Brain microvascular endothelial cell (primary cell): ENCODE results near the gene DPP10.

Experiments used
- DNase-seq: peaks from one replicate; pipeline ENCODE4 v3.0.0-alpha.2; 2020
- H3K27ac ChIP-seq: fragments of 250-450 bp; sonication (Bioruptor Pico); 2 replicates; pipeline ENCODE4 v1.5.1; 2020; ENCODE audit warnings: mild to moderate bottlenecking, moderate library complexity
- H3K27me3 ChIP-seq: fragments of 250-450 bp; sonication (Bioruptor Pico); replicated peaks from 2 replicates; pipeline ENCODE4 v1.5.1; 2020; ENCODE audit warnings: mild to moderate bottlenecking
- H3K36me3 ChIP-seq: fragments of 250-450 bp; sonication (Bioruptor Pico); replicated peaks from 2 replicates; pipeline ENCODE4 v1.5.1; 2020; ENCODE audit warnings: mild to moderate bottlenecking
- H3K4me3 ChIP-seq: 2 replicates; pipeline ENCODE4 v1.5.1; 2011; ENCODE audit warnings: low read depth, mild to moderate bottlenecking, control low read depth, low read length, moderate library complexity
- in situ Hi-C: cut with HindIII; loops from 2 replicates; pipeline ENCODE4 v1.10.0; 2017; ENCODE audit warnings: low sequenced_read_pairs, low pct_ligation_motif_present
- TF ChIP-seq, protein P1 (sequence below): IDR thresholded peaks from 2 replicates; pipeline ENCODE4 v1.5.1; 2011; ENCODE audit warnings: low read depth, mild to moderate bottlenecking, moderate library complexity, low read length, control low read depth, inconsistent platforms; ENCODE audit errors: missing control alignments

The DPP10 gene

DNA sequence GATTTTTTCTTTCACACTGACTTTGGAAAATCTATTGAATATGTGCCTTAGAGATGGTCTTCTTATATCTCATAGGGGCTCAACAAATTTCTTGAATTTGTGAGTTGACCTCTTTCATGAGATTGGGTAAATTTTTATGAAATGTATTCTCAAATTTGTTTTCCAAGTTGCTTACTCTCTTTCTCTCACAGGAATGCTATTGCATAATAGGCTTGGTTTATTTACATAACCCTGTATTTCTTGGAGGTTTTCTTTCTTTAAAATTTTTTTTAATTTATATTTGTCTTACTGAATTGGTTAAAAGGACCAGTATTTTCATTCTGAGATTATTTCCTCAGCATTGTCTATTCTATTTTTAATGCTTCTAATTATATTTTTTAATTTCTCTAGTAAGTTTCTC is 917.1 kb downstream of the DPP10 start:
- DNase-seq, result no peak
- in situ Hi-C loops, result no loop called here
- Histone ChIP-seq H3K36me3 (no peaks in the 10 kb centered on the region), H3K4me3 (no peak overlapping the region), H3K27me3 (no peaks in the 10 kb centered on the region), H3K27ac (no peak overlapping the region)
- TF ChIP-seq, protein P1, sequence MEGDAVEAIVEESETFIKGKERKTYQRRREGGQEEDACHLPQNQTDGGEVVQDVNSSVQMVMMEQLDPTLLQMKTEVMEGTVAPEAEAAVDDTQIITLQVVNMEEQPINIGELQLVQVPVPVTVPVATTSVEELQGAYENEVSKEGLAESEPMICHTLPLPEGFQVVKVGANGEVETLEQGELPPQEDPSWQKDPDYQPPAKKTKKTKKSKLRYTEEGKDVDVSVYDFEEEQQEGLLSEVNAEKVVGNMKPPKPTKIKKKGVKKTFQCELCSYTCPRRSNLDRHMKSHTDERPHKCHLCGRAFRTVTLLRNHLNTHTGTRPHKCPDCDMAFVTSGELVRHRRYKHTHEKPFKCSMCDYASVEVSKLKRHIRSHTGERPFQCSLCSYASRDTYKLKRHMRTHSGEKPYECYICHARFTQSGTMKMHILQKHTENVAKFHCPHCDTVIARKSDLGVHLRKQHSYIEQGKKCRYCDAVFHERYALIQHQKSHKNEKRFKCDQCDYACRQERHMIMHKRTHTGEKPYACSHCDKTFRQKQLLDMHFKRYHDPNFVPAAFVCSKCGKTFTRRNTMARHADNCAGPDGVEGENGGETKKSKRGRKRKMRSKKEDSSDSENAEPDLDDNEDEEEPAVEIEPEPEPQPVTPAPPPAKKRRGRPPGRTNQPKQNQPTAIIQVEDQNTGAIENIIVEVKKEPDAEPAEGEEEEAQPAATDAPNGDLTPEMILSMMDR, result no peak

DNA sequence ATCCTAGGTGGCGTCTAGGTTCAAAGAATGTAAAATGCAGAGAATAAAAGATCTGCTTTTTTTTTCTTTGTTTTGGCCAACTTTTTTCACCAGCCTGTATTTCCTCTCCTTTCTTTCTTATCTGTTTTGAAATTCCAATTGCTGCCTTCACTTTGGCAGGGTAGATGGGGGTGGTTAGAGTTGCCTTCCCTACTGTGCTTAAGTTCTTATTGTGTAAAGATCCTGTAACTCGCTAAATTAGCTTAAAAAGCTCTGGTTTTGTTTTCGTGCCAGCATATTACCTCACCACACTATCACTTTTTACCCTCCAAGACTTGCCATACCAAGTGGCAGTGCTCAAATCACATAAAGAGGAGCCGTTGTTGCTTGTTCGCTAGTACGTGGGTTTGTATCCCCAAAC is 921.7 kb downstream of the DPP10 start:
- DNase-seq, result no peak
- H3K27ac ChIP-seq, result no peak overlapping the region
- in situ Hi-C loops, result no loop called here
- no peaks in the 10 kb centered on the region for H3K27me3 ChIP-seq
- TF ChIP-seq, protein P1, result no peak
- no peaks in the 10 kb centered on the region for H3K36me3 ChIP-seq
- no peak overlapping the region for H3K4me3 ChIP-seq

DNA sequence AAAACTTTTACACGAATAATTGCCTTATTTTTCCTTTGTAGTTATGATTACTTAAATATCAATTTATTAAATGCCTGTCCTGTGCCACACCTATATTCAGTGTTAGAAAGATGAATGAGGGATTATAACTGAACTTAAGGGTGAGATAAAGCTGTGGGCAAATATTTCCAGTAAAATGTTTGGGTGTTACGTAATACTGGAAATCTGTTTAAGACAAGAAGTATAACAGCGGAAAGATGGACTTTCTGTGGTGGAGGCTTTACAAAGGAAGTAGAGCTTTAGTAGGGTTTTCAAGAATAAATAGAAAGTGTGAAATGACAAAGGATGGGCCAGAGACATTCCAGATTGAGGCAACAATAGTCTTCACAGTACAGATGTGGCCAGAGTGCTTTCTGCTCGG is 927.0 kb downstream of the DPP10 start:
- in situ Hi-C loops, result no loop called here
- Histone ChIP-seq H3K4me3 (no peak overlapping the region), H3K27me3 (no peaks in the 10 kb centered on the region), H3K27ac (no peak overlapping the region), H3K36me3 (no peaks in the 10 kb centered on the region)
- DNase-seq, result no peak
- TF ChIP-seq, protein P1, result no peak

DNA sequence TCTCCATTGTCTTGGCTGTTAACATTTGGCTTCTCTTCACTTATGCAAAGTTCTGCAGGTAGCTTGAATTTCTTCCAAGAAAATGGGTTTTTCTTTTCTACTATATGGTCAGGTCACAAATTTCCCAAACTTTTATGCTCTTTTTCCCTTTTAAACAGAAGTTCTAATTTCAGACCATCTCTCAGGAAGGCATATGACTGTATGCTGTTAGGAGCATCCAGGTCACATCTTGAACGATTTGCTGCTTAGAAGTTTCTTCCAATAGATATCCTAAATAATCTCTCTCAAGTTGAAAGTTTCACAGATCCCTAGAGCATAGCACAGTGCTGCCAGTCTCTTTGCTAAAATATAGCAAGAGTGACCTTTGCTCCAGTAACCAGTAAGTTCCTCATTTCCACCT is 932.5 kb downstream of the DPP10 start:
- TF ChIP-seq, protein P1, result no peak
- no peaks in the 10 kb centered on the region for H3K27me3 ChIP-seq
- H3K4me3 ChIP-seq, result no peak overlapping the region
- no peak for DNase-seq
- no peak overlapping the region for H3K27ac ChIP-seq
- in situ Hi-C loops, result no loop called here
- H3K36me3 ChIP-seq, result no peaks in the 10 kb centered on the region

DNA sequence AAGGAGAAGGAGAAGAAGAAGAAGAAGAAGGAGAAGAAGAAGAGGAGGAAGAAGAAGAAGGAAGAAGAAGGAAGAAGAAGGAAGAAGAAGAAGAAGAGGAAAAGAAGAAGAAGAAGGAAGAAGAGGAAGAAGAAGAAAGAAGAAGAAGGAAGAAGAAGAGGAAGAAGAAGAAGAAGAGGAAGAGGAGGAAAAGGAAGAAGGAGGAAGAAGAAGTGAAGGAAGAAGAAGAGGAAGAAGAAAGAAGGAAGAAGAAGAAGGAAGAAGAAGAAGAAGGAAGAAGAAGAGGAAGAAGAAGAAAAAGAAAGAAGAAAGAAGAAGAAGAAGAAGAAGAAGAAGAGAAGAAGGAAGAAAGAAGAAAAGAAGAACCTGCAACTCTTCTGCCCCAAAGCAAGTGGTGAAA is 942.0 kb downstream of the DPP10 start:
- DNase-seq, result no peak
- Histone ChIP-seq H3K27me3 (no peaks in the 10 kb centered on the region), H3K36me3 (no peaks in the 10 kb centered on the region), H3K4me3 (no peak overlapping the region), H3K27ac (no peak overlapping the region)
- in situ Hi-C loops, result no loop called here
- TF ChIP-seq, protein P1, result no peak

DNA sequence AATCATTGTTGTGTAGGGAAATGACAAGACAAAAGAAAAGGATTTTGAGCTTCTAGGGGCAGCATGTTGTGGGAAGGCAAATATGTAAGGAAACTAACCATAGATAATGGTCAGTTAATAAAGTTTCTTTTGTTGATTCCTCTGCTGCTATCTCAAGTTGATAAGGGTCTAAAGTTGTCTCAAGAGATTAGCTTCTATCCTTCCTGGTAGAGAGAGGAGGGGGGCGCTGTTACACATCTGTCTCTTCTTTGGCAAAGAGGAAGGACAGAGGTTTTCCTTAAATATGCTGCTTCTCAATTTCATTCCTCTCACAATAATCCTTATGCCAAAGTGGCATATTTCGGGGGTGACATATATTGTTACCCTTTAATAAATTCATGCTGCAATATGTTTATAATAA is 944.0 kb downstream of the DPP10 start:
- Histone ChIP-seq H3K27ac (no peak overlapping the region), H3K36me3 (no peaks in the 10 kb centered on the region), H3K27me3 (no peaks in the 10 kb centered on the region), H3K4me3 (no peak overlapping the region)
- in situ Hi-C loops, result no loop called here
- TF ChIP-seq, protein P1, result no peak
- DNase-seq, result no peak
